KMS-11 (cell line): ENCODE data around the gene CSF1R.
"Not testable (repeated sequence)": the region's sequence is repeated elsewhere in the genome, so short reads cannot be mapped to it uniquely, and the experiment has no call there.

Experiments
- H2AFZ ChIP-seq: fragments of 200-600 bp; sonication (generic); 2 replicates; pipeline ENCODE4 v1.6.1; 2016; ENCODE audit warnings: antibody characterized with exemption, mixed run types, low read depth
- H3K27ac ChIP-seq: fragments of 200-600 bp; sonication (generic); 2 replicates; pipeline ENCODE4 v1.6.1; 2016; ENCODE audit warnings: mild to moderate bottlenecking, mixed run types
- H3K27me3 ChIP-seq: fragments of 200-600 bp; sonication (generic); 2 replicates; pipeline ENCODE4 v1.6.1; 2017; ENCODE audit warnings: mild to moderate bottlenecking, low read depth, mixed run types, moderate library complexity; ENCODE audit not compliant: insufficient read depth
- H3K36me3 ChIP-seq: fragments of 200-600 bp; sonication (generic); 2 replicates; pipeline ENCODE4 v1.6.1; 2017; ENCODE audit warnings: mild to moderate bottlenecking, mixed run types; ENCODE audit not compliant: insufficient read depth
- H3K4me1 ChIP-seq: fragments of 200-600 bp; sonication (generic); 2 replicates; pipeline ENCODE4 v1.6.1; 2016; ENCODE audit warnings: mild to moderate bottlenecking, low read depth, mixed run types; ENCODE audit not compliant: poor library complexity, severe bottlenecking
- H3K4me2 ChIP-seq: fragments of 200-600 bp; sonication (generic); 2 replicates; pipeline ENCODE4 v1.7.0; 2016; ENCODE audit warnings: mild to moderate bottlenecking, mixed run types
- H3K4me3 ChIP-seq: fragments of 200-600 bp; sonication (generic); IDR thresholded peaks from 2 replicates; pipeline ENCODE4 v1.6.1; 2017; ENCODE audit warnings: low read depth, low read length, mixed read lengths; ENCODE audit not compliant: insufficient read depth
- H3K79me2 ChIP-seq: fragments of 200-600 bp; sonication (generic); 2 replicates; pipeline ENCODE4 v1.6.1; 2016; ENCODE audit warnings: low read depth, mixed run types; ENCODE audit not compliant: insufficient read depth
- H3K9ac ChIP-seq: fragments of 200-600 bp; sonication (generic); 2 replicates; pipeline ENCODE4 v1.6.1; 2016; ENCODE audit warnings: mild to moderate bottlenecking, mixed run types
- H4K20me1 ChIP-seq: fragments of 200-600 bp; sonication (generic); 2 replicates; pipeline ENCODE4 v1.6.1; 2016; ENCODE audit warnings: mild to moderate bottlenecking, mixed run types; ENCODE audit not compliant: insufficient read depth
- CTCF ChIP-seq: fragments of 200-600 bp; sonication (generic); conservative IDR thresholded peaks from 2 replicates; pipeline ENCODE4 v1.6.1; 2017; ENCODE audit warnings: low read depth, mild to moderate bottlenecking, antibody characterized with exemption, low read length, moderate library complexity, mixed read lengths

CSF1R gene

GRCh38 chr5:150035139-150035895 lies 51.0 kb downstream of the CSF1R start:
- H3K4me3 ChIP-seq = no peak overlapping the region
- no peak overlapping the region for H3K27ac ChIP-seq
- no peaks in the 10 kb centered on the region for H3K36me3 ChIP-seq
- H3K9ac ChIP-seq = no peak overlapping the region
- no peaks in the 10 kb centered on the region for H4K20me1 ChIP-seq
- no peaks in the 10 kb centered on the region for H3K79me2 ChIP-seq
- H2AFZ ChIP-seq = no peak overlapping the region
- H3K27me3 ChIP-seq = no peaks in the 10 kb centered on the region
- H3K4me2 ChIP-seq = no peak overlapping the region
- peaks cover 8% of the 10 kb centered on the region for H3K4me1 ChIP-seq
- no peak for TF ChIP-seq CTCF

- H3K4me2 ChIP-seq = no peak overlapping the region
- peaks cover 8% of the 10 kb centered on the region for H3K4me1 ChIP-seq
- no peak overlapping the region for H3K27ac ChIP-seq
- no peaks in the 10 kb centered on the region for H4K20me1 ChIP-seq
- no peak for TF ChIP-seq CTCF
- H3K4me3 ChIP-seq = no peak overlapping the region
- no peak overlapping the region for H3K9ac ChIP-seq
- no peaks in the 10 kb centered on the region for H3K36me3 ChIP-seq
- H3K27me3 ChIP-seq = no peaks in the 10 kb centered on the region
- no peaks in the 10 kb centered on the region for H3K79me2 ChIP-seq
- H2AFZ ChIP-seq = no peak overlapping the region
Observed at GRCh38 chr5:150034662-150035061, 51.7 kb downstream of the CSF1R start.

- Histone ChIP-seq H3K4me1 (peaks cover 8% of the 10 kb centered on the region), H3K4me3 (no peak overlapping the region), H3K79me2 (no peaks in the 10 kb centered on the region), H2AFZ (no peak overlapping the region), H3K27me3 (no peaks in the 10 kb centered on the region), H4K20me1 (no peaks in the 10 kb centered on the region), H3K9ac (no peak overlapping the region), H3K36me3 (no peaks in the 10 kb centered on the region), H3K4me2 (no peak overlapping the region), H3K27ac (no peak overlapping the region)
- no peak for TF ChIP-seq CTCF
Observed at GRCh38 chr5:150033334-150033733, 53.0 kb downstream of the CSF1R start.

GRCh38 chr5:150028047-150028446 lies 58.3 kb downstream of the CSF1R start:
- not testable (repeated sequence) for H3K36me3 ChIP-seq, H3K4me1 ChIP-seq, H3K9ac ChIP-seq, H3K4me2 ChIP-seq, H2AFZ ChIP-seq, H3K79me2 ChIP-seq, H3K27me3 ChIP-seq, H3K4me3 ChIP-seq, H3K27ac ChIP-seq, H4K20me1 ChIP-seq

GRCh38 chr5:150026682-150027172 lies 59.6 kb downstream of the CSF1R start:
- H3K27me3 ChIP-seq = no peaks in the 10 kb centered on the region
- H3K36me3 ChIP-seq = no peaks in the 10 kb centered on the region
- no peak overlapping the region for H3K9ac ChIP-seq
- H2AFZ ChIP-seq = no peak overlapping the region
- no peak overlapping the region for H3K4me2 ChIP-seq
- H3K4me1 ChIP-seq = peaks cover 6% of the 10 kb centered on the region
- H3K4me3 ChIP-seq = no peak overlapping the region
- H4K20me1 ChIP-seq = no peaks in the 10 kb centered on the region
- H3K27ac ChIP-seq = no peak overlapping the region
- H3K79me2 ChIP-seq = no peaks in the 10 kb centered on the region
- no peak for TF ChIP-seq CTCF
